ENCODE results near the gene ASCL3. TPM values are rescaled to one million over a fixed set of nuclear protein-coding genes. Genes with fewer than 3 reads are reported as not detected.
"Not testable (repeated sequence)": the region's sequence is repeated elsewhere in the genome, so short reads cannot be mapped to it uniquely, and the experiment has no call there.

Gene ASCL3
- total RNA-seq, 4 donors from 2014 or later = not detected

GRCh38 chr11:8947230-8947943 lies 4.6 kb upstream of the ASCL3 start:
- Histone ChIP-seq H3K27me3 (no peaks in the 10 kb centered on the region), H3K4me1 (no peaks in the 10 kb centered on the region), H3K9me3 (no peaks in the 10 kb centered on the region), H3K4me3 (no peak overlapping the region), H3K36me3 (peaks cover 0 to 57% of the 10 kb centered on the region in 2 donors), H3K27ac (no peak overlapping the region)
- WGBS, 2 donors (ENCODE audit: low coverage in 1 of 2) = 57 to 66% methylated on average over 2 to 4 of the region's 4 CpGs
- TF ChIP-seq EP300 (IDR thresholded peaks at IDR 0.05) (no peak), CTCF (IDR thresholded peaks at IDR 0.05) (no peak), POLR2A (IDR thresholded peaks at IDR 0.05) (no peak), POLR2AphosphoS5 (IDR thresholded peaks at IDR 0.05) (no peak)
- no peak for ATAC-seq

GRCh38 chr11:8941341-8942103 lies 1.3 kb downstream of the ASCL3 start:
- ATAC-seq = no peak
- 62 to 63% methylated on average over 6 to 8 of the region's 8 CpGs for WGBS, 2 donors (ENCODE audit: low coverage in 1 of 2)

DNA sequence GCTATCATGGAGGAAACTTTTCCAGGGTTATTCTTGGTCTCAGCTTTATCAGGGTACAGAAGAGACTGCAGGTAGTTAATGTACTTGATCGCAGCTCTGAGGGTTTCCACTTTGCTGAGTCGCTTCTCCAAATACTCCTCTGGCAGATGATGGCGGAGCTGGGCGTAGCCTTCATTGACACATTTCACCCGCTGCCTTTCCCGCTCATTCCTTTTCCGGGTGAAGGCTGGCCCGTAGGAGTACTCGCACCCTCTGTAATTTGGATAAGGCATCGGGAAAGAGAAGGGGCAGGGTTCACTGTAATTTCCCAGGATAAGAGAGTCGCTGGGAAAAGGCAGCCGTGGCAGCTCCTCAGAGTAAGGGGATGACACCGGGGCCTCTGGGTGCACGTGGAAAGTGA lies 5.2 kb downstream of the ASCL3 start:
- Histone ChIP-seq H3K36me3 (no peaks in the 10 kb centered on the region), H3K27ac (no peak overlapping the region), H3K4me1 (no peaks in the 10 kb centered on the region), H3K4me3 (no peak overlapping the region), H3K9me3 (no peaks in the 10 kb centered on the region), H3K27me3 (no peaks in the 10 kb centered on the region)
- WGBS, 2 donors (ENCODE audit: low coverage in 1 of 2) = 70% methylated on average over 4 of the region's 14 CpGs; no CpG with 5 or more reads in 1 of the 2 donors
- ATAC-seq = no peak
- no peak for TF ChIP-seq CTCF (IDR thresholded peaks at IDR 0.05)
- no peak for TF ChIP-seq EP300 (IDR thresholded peaks at IDR 0.05)
- TF ChIP-seq POLR2A (IDR thresholded peaks at IDR 0.05) = no peak
- no peak for TF ChIP-seq POLR2AphosphoS5 (IDR thresholded peaks at IDR 0.05)

More at GRCh38 chr11:8941341-8942103, 1.3 kb downstream of the ASCL3 start:
- H3K4me1 ChIP-seq = no peaks in the 10 kb centered on the region
- no peaks in the 10 kb centered on the region for H3K9me3 ChIP-seq
- H3K27me3 ChIP-seq = no peaks in the 10 kb centered on the region
- no peak overlapping the region for H3K27ac ChIP-seq
- peaks cover 0 to 2% of the 10 kb centered on the region in 2 donors for H3K36me3 ChIP-seq
- TF ChIP-seq CTCF (IDR thresholded peaks at IDR 0.05) = no peak
- no peak for TF ChIP-seq POLR2AphosphoS5 (IDR thresholded peaks at IDR 0.05)
- no peak for TF ChIP-seq POLR2A (IDR thresholded peaks at IDR 0.05)
- no peak overlapping the region for H3K4me3 ChIP-seq

- 90 to 94% methylated on average over 6 to 9 of the region's 10 CpGs for WGBS, 2 donors (ENCODE audit: low coverage in 1 of 2)
- Histone ChIP-seq H3K27me3 (no peaks in the 10 kb centered on the region), H3K36me3 (no peaks in the 10 kb centered on the region), H3K4me1 (no peaks in the 10 kb centered on the region), H3K9me3 (no peaks in the 10 kb centered on the region), H3K4me3 (no peak overlapping the region), H3K27ac (no peak overlapping the region)
- no peak for ATAC-seq
- TF ChIP-seq POLR2AphosphoS5 (IDR thresholded peaks at IDR 0.05) = no peak
- TF ChIP-seq CTCF (IDR thresholded peaks at IDR 0.05) = no peak
- TF ChIP-seq EP300 (IDR thresholded peaks at IDR 0.05) = no peak
- TF ChIP-seq POLR2A (IDR thresholded peaks at IDR 0.05) = no peak
Observed at GRCh38 chr11:8937159-8937558, 5.7 kb downstream of the ASCL3 start.

DNA sequence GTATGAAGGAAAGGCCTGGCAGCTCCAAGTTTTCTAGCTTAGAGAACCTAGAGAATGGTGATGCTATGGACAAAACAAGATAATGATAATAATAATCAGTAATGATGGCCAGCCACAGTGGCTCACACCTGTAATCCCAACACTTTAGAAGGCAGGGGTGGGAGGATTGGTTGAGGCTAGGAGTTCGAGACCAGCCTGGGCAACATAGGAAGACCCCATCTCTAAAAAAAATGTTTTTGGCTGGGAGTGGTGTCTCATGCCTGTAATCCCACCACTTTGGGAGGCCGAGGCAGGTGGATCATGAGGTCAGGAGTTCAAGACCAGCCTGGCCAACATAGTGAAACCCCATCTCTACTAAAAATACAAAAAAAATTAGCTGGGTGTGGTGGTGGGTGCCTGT lies 7.0 kb downstream of the ASCL3 start:
- H3K9me3 ChIP-seq, H3K27me3 ChIP-seq, H3K36me3 ChIP-seq, H3K4me1 ChIP-seq, H3K4me3 ChIP-seq, H3K27ac ChIP-seq, ATAC-seq: not testable (repeated sequence)
- WGBS, 2 donors (ENCODE audit: low coverage in 1 of 2) = 100% methylated on average over 1 of the region's 2 CpGs
